Esophagus muscularis mucosa (tissue), 4 donors: ENCODE data around the gene VMP1.

Experiments used
- CTCF ChIP-seq, 3 experiments: fragments of 200-600 bp in 2 of 3; fragments of 450-650 bp in 1 of 3; sonication (generic) in 2 of 3; IDR thresholded peaks; one replicate each; pipeline ENCODE4 v1.5.1; 2017 to 2019; ENCODE audit warnings: antibody characterized with exemption in 3 of 3, mild to moderate bottlenecking in 2 of 3, moderate library complexity in 1 of 3
- EP300 ChIP-seq: sonication (generic); formaldehyde crosslinking; IDR thresholded peaks from one replicate; pipeline ENCODE4 v1.6.1; 2017; ENCODE audit warnings: antibody characterized with exemption
- POLR2A ChIP-seq: fragments of 450-650 bp; IDR thresholded peaks from one replicate; pipeline ENCODE4 v1.6.1; 2017; ENCODE audit warnings: antibody characterized with exemption, moderate library complexity, mild to moderate bottlenecking, low read depth

GRCh38 chr17:59671386-59671785, 36.1 kb upstream of the VMP1 start:
- no peak for TF ChIP-seq POLR2A
- TF ChIP-seq EP300: no peak
- no peak for TF ChIP-seq CTCF (IDR thresholded peaks at IDR 0.05)
